BLaER1 treated with 17β-estradiol and CSF1 and Interleukin-3, amounts not matched to agents 10 nM and 100 nM (cell line): ENCODE measurements around the gene NEK6.
A peak's percentile ranks its signal among the peaks of the same experiment; 100 is the strongest.

ENCODE experiments used
- H3K27ac ChIP-seq, 11 experiments: shearing (Covaris generic); formaldehyde crosslinking; 2 replicates each; pipeline ENCODE4 v1.8.1; 2022
- H3K27me3 ChIP-seq, 11 experiments: shearing (Covaris generic); formaldehyde crosslinking; 2 replicates each; pipeline ENCODE4 v1.8.1; 2022
- H3K36me3 ChIP-seq, 11 experiments: shearing (Covaris generic); formaldehyde crosslinking; 2 replicates each; pipeline ENCODE4 v1.8.1; 2022
- H3K4me1 ChIP-seq, 10 experiments: shearing (Covaris generic); formaldehyde crosslinking; 2 replicates each; pipeline ENCODE4 v1.8.1; 2022
- H3K4me2 ChIP-seq, 11 experiments: shearing (Covaris generic); formaldehyde crosslinking; 2 replicates each; pipeline ENCODE4 v1.8.1; 2022
- H3K4me3 ChIP-seq, 10 experiments: shearing (Covaris generic); formaldehyde crosslinking; 2 replicates each; pipeline ENCODE4 v1.8.1; 2022
- H3K9ac ChIP-seq, 11 experiments: shearing (Covaris generic); formaldehyde crosslinking; 2 replicates each; pipeline ENCODE4 v1.8.1; 2022
- H3K9me3 ChIP-seq, 11 experiments: shearing (Covaris generic); formaldehyde crosslinking; replicated peaks in 1 of 11; 2 replicates each; pipeline ENCODE4 v1.8.1; 2022
- H4K20me1 ChIP-seq, 11 experiments: shearing (Covaris generic); formaldehyde crosslinking; 2 replicates each; pipeline ENCODE4 v1.8.1; 2022
- Cebpa-rat ChIP-seq, 11 experiments: shearing (Covaris generic); IDR thresholded peaks; 2 replicates each; pipeline ENCODE4 v1.8.1; 2022

Gene NEK6

DNA sequence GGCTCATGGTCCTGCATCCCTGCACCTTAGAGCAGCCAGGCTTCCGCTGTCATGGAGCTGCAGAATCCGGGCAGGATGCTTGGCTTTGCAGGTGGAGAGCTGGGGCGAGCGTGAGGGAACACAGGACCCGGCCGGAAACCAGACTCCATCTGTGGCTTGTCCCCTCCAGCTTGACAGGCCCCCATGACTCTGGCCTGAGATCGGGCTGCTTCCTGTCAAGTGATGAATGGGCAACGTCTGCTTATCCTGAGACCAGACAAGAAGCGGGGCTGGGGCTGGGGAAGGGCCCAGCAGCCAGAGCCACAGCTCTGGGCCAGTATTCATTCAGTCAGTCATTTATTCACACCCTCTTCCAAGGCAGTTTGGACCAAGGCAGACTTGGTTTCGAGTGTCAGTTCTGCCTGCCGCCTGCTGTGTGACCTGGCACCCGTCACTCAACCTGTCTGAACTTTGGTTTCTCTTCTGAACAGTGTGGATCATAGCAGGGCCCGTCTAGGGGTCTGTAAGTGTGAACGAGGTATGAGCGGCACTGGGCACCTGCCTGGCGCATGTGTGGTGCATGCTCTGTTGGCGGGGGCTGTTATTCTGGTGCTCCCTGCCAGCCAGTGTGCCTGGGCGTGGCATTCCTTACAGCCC is 37.5 kb downstream of the NEK6 start:
- H3K4me2 ChIP-seq, result peak overlapping the region; percentile 80 to 98 (median 94)
- H3K9me3 ChIP-seq, result no peaks in the 10 kb centered on the region
- H3K9ac ChIP-seq, result peak overlapping the region in 3 of 11 experiments; percentile 8 to 19 (median 16); a peak in 2 of 22 replicates
- 0 out of 20 replicates have a peak overlapping the region, but pooled peaks of 1 of the 10 experiments have one; percentile 10 for H3K4me3 ChIP-seq
- H4K20me1 ChIP-seq, result peaks cover 96 to 100% (median 100%) of the 10 kb centered on the region in 11 experiments
- no peak for TF ChIP-seq Cebpa-rat (IDR thresholded peaks at IDR 0.05)
- H3K27me3 ChIP-seq, result peaks cover 0 to 7% (median 0%) of the 10 kb centered on the region in 11 experiments; a peak in 2 of 22 replicates
- H3K4me1 ChIP-seq, result peaks cover 87 to 100% (median 100%) of the 10 kb centered on the region in 10 experiments
- H3K27ac ChIP-seq, result peak overlapping the region in 2 of 11 experiments; percentile 0 to 10; a peak in 2 of 22 replicates
- peaks cover 0 to 6% (median 0%) of the 10 kb centered on the region in 11 experiments; a peak in 1 of 22 replicates for H3K36me3 ChIP-seq

DNA sequence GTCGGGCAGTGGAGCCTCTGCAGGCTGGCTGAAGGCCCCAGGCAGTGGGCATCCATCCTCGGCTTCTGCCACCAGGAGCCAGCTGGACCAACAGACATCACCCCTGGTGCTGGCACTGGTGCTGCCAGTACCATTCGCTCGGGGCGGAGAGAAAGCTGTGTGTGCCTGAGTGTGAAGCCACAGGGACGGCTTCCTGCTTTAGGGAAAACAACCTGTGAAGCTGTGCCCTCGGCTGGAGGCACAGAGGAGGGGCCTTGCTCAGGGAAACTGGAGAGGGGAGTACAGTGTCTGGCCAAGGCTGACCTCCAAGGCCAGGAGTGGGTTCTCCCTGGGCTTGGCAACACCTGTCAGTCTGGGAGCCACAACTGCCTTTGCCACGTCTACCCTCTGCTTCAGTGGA is 38.3 kb downstream of the NEK6 start:
- Histone ChIP-seq H3K27ac (peak overlapping the region in 1 of 11 experiments; percentile 0; a peak in 1 of 22 replicates), H4K20me1 (peaks cover 96 to 100% (median 100%) of the 10 kb centered on the region in 11 experiments), H3K9me3 (no peaks in the 10 kb centered on the region), H3K4me2 (peak overlapping the region; percentile 80 to 98 (median 94)), H3K4me1 (peaks cover 84 to 100% (median 100%) of the 10 kb centered on the region in 10 experiments), H3K4me3 (no peak overlapping the region), H3K9ac (peak overlapping the region in 1 of 11 experiments; percentile 10; a peak in 5 of 22 replicates), H3K36me3 (peaks cover 0 to 7% (median 0%) of the 10 kb centered on the region in 11 experiments; a peak in 3 of 22 replicates), H3K27me3 (peaks cover 0 to 7% (median 0%) of the 10 kb centered on the region in 11 experiments; a peak in 2 of 22 replicates)
- no peak for TF ChIP-seq Cebpa-rat (IDR thresholded peaks at IDR 0.05)

DNA sequence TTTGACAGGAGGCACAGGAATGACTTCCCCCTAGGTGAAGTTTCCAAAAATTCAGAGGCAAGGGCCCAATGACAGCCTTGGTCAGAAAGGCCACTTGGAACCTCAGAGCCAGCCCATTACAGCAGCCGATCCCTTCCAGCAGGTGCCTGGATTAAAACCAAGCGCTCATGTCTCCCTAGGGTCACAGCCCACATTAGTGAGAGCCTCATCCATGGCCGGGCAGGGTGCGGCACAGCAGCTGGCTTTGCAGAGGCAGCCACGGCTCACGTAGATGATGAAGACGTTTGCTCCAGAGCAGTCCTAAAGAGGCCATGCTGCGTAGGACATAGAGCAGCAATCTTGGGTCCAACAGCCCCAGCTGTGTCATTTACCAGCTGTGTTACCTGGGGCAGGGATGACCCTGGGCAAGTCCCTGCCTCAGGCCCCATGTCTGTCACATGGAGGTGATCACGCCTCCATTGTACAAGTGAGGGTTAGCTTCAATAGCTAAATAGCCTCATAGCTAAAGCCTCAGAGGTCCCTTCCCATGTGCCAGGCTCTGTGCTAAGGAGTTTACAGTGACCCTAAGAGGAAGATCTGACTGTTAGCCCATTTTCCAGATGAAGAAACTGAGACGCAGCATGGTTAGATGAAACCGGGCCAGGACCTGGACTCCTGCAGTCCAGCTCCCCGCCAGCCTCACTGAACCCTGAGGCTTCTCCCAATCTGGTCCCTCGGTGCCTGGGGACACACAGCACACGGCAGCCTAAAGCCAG is 39.2 kb downstream of the NEK6 start:
- H3K4me3 ChIP-seq, result no peak overlapping the region
- no peak overlapping the region for H3K9ac ChIP-seq
- peaks cover 3 to 16% (median 8%) of the 10 kb centered on the region in 11 experiments; a peak in 20 of 22 replicates for H3K36me3 ChIP-seq
- no peaks in the 10 kb centered on the region for H3K9me3 ChIP-seq
- no peak for TF ChIP-seq Cebpa-rat (IDR thresholded peaks at IDR 0.05)
- H3K4me1 ChIP-seq, result peaks cover 75 to 99% (median 93%) of the 10 kb centered on the region in 10 experiments
- H3K4me2 ChIP-seq, result peak overlapping the region; percentile 80 to 98 (median 94); a peak in 20 of 22 replicates
- H3K27ac ChIP-seq, result no peak overlapping the region
- peaks cover 100% of the 10 kb centered on the region in 11 experiments for H4K20me1 ChIP-seq
- peaks cover 0 to 7% (median 0%) of the 10 kb centered on the region in 11 experiments; a peak in 2 of 22 replicates for H3K27me3 ChIP-seq

DNA sequence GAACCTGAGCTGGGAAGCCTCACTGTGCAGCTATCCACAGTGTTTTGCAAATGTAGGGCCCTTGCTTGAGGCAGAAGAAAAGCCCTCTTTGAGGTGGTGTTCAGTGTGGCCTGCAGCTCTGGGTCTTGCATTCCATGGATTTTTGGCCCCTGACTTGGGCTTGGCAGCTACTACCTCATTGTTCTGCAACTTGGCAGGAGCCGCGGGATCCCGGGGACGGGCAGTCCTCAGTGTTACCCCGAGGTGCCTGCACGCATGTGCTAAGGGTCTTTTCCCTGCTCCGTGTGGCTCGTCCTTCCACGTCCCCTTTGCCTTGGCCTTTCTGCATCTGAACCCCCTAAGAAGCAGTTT is 39.8 kb downstream of the NEK6 start:
- Histone ChIP-seq H3K27ac (no peak overlapping the region), H3K4me1 (peaks cover 70 to 99% (median 88%) of the 10 kb centered on the region in 10 experiments), H3K9me3 (no peaks in the 10 kb centered on the region), H3K36me3 (peaks cover 9 to 21% (median 14%) of the 10 kb centered on the region in 11 experiments), H3K9ac (no peak overlapping the region), H3K4me2 (peak overlapping the region in 8 of 11 experiments; percentile 80 to 98 (median 94); a peak in 15 of 22 replicates), H3K4me3 (no peak overlapping the region), H4K20me1 (peaks cover 100% of the 10 kb centered on the region in 11 experiments), H3K27me3 (peaks cover 0 to 3% (median 0%) of the 10 kb centered on the region in 11 experiments; a peak in 1 of 22 replicates)
- TF ChIP-seq Cebpa-rat (IDR thresholded peaks at IDR 0.05), result no peak

DNA sequence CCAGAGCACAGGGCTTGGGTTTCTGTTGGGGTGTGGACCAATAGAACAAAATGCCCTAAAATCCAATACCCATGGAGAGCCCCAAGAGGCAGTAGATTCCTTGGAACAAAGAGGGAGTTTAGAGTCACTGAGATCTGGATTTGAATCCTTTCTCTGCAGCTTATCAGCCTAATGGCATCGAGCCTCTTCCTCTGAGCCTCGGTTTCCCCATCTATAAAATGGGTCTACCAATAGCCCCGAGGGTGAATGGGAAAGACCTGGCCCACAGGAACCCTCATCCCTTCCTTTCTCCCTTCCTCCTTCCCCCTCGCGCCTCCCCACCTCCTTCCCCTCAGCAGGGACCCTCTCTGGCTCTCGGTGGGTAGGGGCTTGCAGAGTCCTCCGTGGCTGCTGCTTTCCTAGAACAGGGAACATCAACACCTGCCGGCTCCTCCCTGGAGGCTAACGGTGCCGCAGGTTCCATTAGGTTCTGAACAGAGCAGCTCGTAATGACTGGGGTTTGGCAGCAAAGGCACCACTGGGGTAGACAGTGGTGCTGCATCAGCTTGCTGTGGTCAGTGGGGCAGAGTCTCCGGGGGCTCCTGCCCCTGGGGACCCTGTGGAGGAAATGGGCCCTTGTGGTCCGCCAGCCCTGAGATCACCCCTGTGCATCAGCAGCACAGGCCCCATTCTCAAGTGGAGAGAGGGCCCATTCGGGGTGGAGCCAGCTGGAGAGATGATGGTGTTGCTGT is 40.3 kb downstream of the NEK6 start:
- TF ChIP-seq Cebpa-rat (IDR thresholded peaks at IDR 0.05), result no peak

DNA sequence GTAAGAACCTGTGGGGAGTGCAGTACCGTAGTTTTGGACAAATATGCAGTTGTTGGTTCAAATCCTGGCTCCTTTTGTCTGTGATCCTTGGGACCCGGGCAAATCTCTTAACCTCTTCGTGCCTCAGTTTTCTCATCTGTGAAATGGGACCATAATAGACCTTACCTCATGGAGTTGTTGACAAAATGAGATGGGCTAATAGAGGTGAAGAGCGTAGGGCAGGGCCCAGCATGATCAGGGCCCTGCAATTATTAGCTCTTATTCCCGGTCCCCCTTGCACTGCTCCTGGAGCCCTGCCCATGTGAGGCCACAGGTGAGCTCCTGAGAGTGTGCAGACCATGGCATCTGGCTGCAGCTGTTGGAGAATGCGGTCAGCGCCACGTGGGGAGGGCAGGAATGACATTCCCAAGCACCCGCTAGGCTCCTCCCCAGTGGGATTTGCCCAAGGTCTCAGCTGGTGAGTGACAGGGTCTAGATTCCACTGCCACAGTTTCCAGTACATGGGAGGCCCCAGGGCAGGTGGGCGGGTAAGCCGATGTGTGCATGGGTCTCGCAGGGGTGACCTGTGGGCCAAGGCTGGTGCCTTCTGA is 41.0 kb downstream of the NEK6 start:
- no peak for TF ChIP-seq Cebpa-rat (IDR thresholded peaks at IDR 0.05)
- H3K9ac ChIP-seq, result no peak overlapping the region
- peak overlapping the region; percentile 50 to 98 (median 89) for H3K4me2 ChIP-seq
- H3K27ac ChIP-seq, result no peak overlapping the region
- peaks cover 58 to 98% (median 79%) of the 10 kb centered on the region in 10 experiments for H3K4me1 ChIP-seq
- no peaks in the 10 kb centered on the region for H3K9me3 ChIP-seq
- peaks cover 20 to 33% (median 26%) of the 10 kb centered on the region in 11 experiments for H3K36me3 ChIP-seq
- H3K27me3 ChIP-seq, result peaks cover 0 to 3% (median 0%) of the 10 kb centered on the region in 11 experiments; a peak in 1 of 22 replicates
- H3K4me3 ChIP-seq, result no peak overlapping the region
- H4K20me1 ChIP-seq, result peaks cover 99 to 100% (median 100%) of the 10 kb centered on the region in 11 experiments

More for the DNA sequence above, 40.3 kb downstream of the NEK6 start:
- Histone ChIP-seq H3K9ac (no peak overlapping the region), H3K27me3 (peaks cover 0 to 3% (median 0%) of the 10 kb centered on the region in 11 experiments; a peak in 1 of 22 replicates), H3K36me3 (peaks cover 13 to 27% (median 19%) of the 10 kb centered on the region in 11 experiments), H4K20me1 (peaks cover 100% of the 10 kb centered on the region in 11 experiments), H3K4me3 (no peak overlapping the region), H3K4me2 (peak overlapping the region in 9 of 11 experiments; percentile 63 to 98 (median 90); a peak in 17 of 22 replicates), H3K4me1 (peaks cover 64 to 98% (median 82%) of the 10 kb centered on the region in 10 experiments), H3K9me3 (no peaks in the 10 kb centered on the region), H3K27ac (no peak overlapping the region)

DNA sequence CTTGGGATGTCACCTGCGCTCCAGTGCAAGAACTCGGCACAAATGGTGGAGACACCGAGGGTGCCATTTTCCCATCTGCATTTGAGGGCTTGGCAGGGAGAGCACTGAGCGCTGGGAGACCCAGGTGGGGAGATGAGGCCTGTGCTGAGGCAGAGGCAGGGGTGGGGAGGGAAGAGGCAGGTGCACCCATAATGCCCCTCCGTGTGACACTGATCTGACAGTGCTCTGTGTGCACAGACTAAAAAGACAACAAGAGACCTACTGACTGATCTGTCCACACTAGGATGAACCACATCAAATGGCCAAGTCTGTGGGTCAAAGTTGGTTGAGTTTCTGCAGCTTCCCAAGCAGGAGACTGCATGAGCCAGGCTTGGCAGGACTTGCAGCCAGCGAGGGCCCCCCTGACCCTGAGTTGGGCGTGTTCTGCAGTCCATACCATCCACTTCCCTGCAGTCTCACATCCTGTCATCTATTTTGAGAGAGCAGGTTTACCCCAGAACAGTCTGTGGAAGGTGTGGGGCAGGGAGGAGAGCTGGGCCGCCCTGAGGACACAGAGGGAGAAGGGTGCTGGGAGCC is 41.9 kb downstream of the NEK6 start:
- H3K9me3 ChIP-seq, result no peaks in the 10 kb centered on the region
- H3K4me2 ChIP-seq, result peak overlapping the region; percentile 50 to 98 (median 89)
- peaks cover 95 to 100% (median 99%) of the 10 kb centered on the region in 11 experiments for H4K20me1 ChIP-seq
- peaks cover 49 to 96% (median 76%) of the 10 kb centered on the region in 10 experiments for H3K4me1 ChIP-seq
- no peak for TF ChIP-seq Cebpa-rat (IDR thresholded peaks at IDR 0.05)
- no peak overlapping the region for H3K4me3 ChIP-seq
- peaks cover 28 to 42% (median 34%) of the 10 kb centered on the region in 11 experiments for H3K36me3 ChIP-seq
- H3K27me3 ChIP-seq, result peaks cover 0 to 3% (median 0%) of the 10 kb centered on the region in 11 experiments; a peak in 1 of 22 replicates
- H3K27ac ChIP-seq, result no peak overlapping the region
- H3K9ac ChIP-seq, result peak overlapping the region in 2 of 11 experiments; percentile 39 to 50; a peak in 2 of 22 replicates
